Parathyroid adenoma (tissue), 2 donors: ENCODE measurements around the gene SYNJ1.

Experiments used
- H2AFZ ChIP-seq: fragments of 300-600 bp; sonication (generic); one replicate; pipeline ENCODE4 v1.7.0; 2017; ENCODE audit warnings: antibody characterized with exemption, mild to moderate bottlenecking
- H3K27ac ChIP-seq: fragments of 300-600 bp; sonication (generic); one replicate; pipeline ENCODE4 v1.7.0; 2017
- H3K27me3 ChIP-seq: fragments of 300-600 bp; sonication (generic); one replicate; pipeline ENCODE4 v1.7.0; 2017; ENCODE audit warnings: low read length; ENCODE audit not compliant: control insufficient read depth, insufficient read depth
- H3K36me3 ChIP-seq: fragments of 300-600 bp; sonication (generic); one replicate; pipeline ENCODE4 v1.7.0; 2017; ENCODE audit warnings: low read length; ENCODE audit not compliant: control insufficient read depth, insufficient read depth
- H3K4me1 ChIP-seq: fragments of 300-600 bp; sonication (generic); one replicate; pipeline ENCODE4 v1.7.0; 2017; ENCODE audit warnings: control low read depth
- H3K4me2 ChIP-seq: fragments of 300-600 bp; sonication (generic); one replicate; pipeline ENCODE4 v1.7.0; 2017; ENCODE audit warnings: low read length
- H3K4me3 ChIP-seq: fragments of 300-600 bp; sonication (generic); one replicate; pipeline ENCODE4 v1.7.0; 2017; ENCODE audit warnings: low read depth, low read length
- H3K79me2 ChIP-seq: fragments of 300-600 bp; sonication (generic); one replicate; pipeline ENCODE4 v1.7.0; 2017; ENCODE audit warnings: control low read depth
- H3K9ac ChIP-seq: fragments of 300-600 bp; sonication (generic); one replicate; pipeline ENCODE4 v1.7.0; 2017; ENCODE audit warnings: mild to moderate bottlenecking
- H3K9me3 ChIP-seq: fragments of 300-600 bp; sonication (generic); one replicate; pipeline ENCODE4 v1.7.0; 2017; ENCODE audit warnings: low read length; ENCODE audit not compliant: control insufficient read depth
- CTCF ChIP-seq: fragments of 300-600 bp; sonication (generic); IDR thresholded peaks from one replicate; pipeline ENCODE4 v1.7.0; 2017; ENCODE audit warnings: antibody characterized with exemption, mild to moderate bottlenecking
- donor health status: primary hyperparathyroidism.

SYNJ1 gene

GRCh38 chr21:32728456-32728839 lies 635 bp upstream of the SYNJ1 start:
- Histone ChIP-seq H3K4me1 (no peaks in the 10 kb centered on the region), H2AFZ (peak overlapping the region; percentile 95), H3K36me3 (no peaks in the 10 kb centered on the region), H3K79me2 (no peaks in the 10 kb centered on the region), H3K4me2 (peak overlapping the region; percentile 75), H3K9me3 (no peaks in the 10 kb centered on the region), H3K4me3 (peak overlapping the region; percentile 90), H3K27me3 (no peaks in the 10 kb centered on the region), H3K9ac (peak overlapping the region; percentile 63), H3K27ac (peak overlapping the region; percentile 90)
- no peak for TF ChIP-seq CTCF

GRCh38 chr21:32726839-32727686 lies 750 bp downstream of the SYNJ1 start:
- Histone ChIP-seq H3K27me3 (no peaks in the 10 kb centered on the region), H3K9ac (peak overlapping the region; percentile 69), H3K4me3 (peak overlapping the region; percentile 90), H2AFZ (peak overlapping the region; percentile 95), H3K9me3 (no peaks in the 10 kb centered on the region), H3K4me1 (no peaks in the 10 kb centered on the region), H3K36me3 (no peaks in the 10 kb centered on the region), H3K27ac (peak overlapping the region; percentile 90), H3K79me2 (no peaks in the 10 kb centered on the region), H3K4me2 (peak overlapping the region; percentile 75)
- TF ChIP-seq CTCF, result no peak

GRCh38 chr21:32719085-32719484 lies 8.7 kb downstream of the SYNJ1 start:
- Histone ChIP-seq H3K9me3 (no peaks in the 10 kb centered on the region), H3K36me3 (no peaks in the 10 kb centered on the region), H2AFZ (no peak overlapping the region), H3K4me2 (no peak overlapping the region), H3K9ac (no peak overlapping the region), H3K27me3 (no peaks in the 10 kb centered on the region), H3K4me3 (no peak overlapping the region), H3K4me1 (no peaks in the 10 kb centered on the region), H3K79me2 (no peaks in the 10 kb centered on the region), H3K27ac (no peak overlapping the region)
- no peak for TF ChIP-seq CTCF

- Histone ChIP-seq H3K4me1 (no peaks in the 10 kb centered on the region), H3K27ac (no peak overlapping the region), H3K27me3 (no peaks in the 10 kb centered on the region), H2AFZ (no peak overlapping the region), H3K36me3 (no peaks in the 10 kb centered on the region), H3K4me2 (no peak overlapping the region), H3K4me3 (no peak overlapping the region), H3K9me3 (no peaks in the 10 kb centered on the region), H3K79me2 (no peaks in the 10 kb centered on the region), H3K9ac (no peak overlapping the region)
- TF ChIP-seq CTCF, result no peak
Observed at GRCh38 chr21:32717851-32718316, 9.9 kb downstream of the SYNJ1 start.

GRCh38 chr21:32716486-32716885 lies 11.3 kb downstream of the SYNJ1 start:
- Histone ChIP-seq H2AFZ (no peak overlapping the region), H3K27ac (no peak overlapping the region), H3K36me3 (no peaks in the 10 kb centered on the region), H3K4me1 (no peaks in the 10 kb centered on the region), H3K4me3 (no peak overlapping the region), H3K9ac (no peak overlapping the region), H3K9me3 (no peaks in the 10 kb centered on the region), H3K27me3 (no peaks in the 10 kb centered on the region), H3K79me2 (no peaks in the 10 kb centered on the region), H3K4me2 (no peak overlapping the region)
- no peak for TF ChIP-seq CTCF
